Prostate gland (tissue), 2 donors: ENCODE measurements around the gene DMD.

Source experiments
- POLR2A ChIP-seq: fragments of 450-650 bp; IDR thresholded peaks from one replicate; pipeline ENCODE4 v1.6.1; 2016; ENCODE audit warnings: antibody characterized with exemption, mild to moderate bottlenecking
- TF ChIP-seq, protein P1 (sequence below), 4 experiments: fragments of 200-600 bp in 2 of 4; fragments of 450-650 bp in 2 of 4; sonication (generic) in 2 of 4; IDR thresholded peaks; 1 replicate in 3 of 4; 2 replicates in 1 of 4; pipeline ENCODE4 v1.5.1; 2016 to 2019; ENCODE audit warnings: antibody characterized with exemption in 4 of 4, mild to moderate bottlenecking in 2 of 4, moderate library complexity in 2 of 4

DNA sequence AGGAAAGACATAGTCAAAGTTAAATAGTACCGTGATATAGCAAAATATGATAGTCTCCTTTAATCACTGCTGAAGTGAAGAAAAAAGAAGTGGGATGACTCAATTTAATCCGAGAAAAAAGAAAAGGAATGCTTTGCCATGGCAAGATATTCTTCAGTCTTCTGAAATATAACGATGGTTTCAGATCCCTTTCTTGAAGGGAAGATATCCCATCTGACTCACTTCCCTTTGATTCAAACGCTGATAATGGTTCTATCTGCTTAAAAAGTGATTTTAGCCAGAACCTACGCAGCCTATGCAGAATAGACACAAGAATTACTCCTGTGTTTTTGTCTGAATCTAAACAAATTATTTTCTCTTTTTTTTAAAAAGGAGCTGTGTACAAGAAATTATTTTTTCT lies 2071.4 kb downstream of the DMD start:
- TF ChIP-seq, protein P1, sequence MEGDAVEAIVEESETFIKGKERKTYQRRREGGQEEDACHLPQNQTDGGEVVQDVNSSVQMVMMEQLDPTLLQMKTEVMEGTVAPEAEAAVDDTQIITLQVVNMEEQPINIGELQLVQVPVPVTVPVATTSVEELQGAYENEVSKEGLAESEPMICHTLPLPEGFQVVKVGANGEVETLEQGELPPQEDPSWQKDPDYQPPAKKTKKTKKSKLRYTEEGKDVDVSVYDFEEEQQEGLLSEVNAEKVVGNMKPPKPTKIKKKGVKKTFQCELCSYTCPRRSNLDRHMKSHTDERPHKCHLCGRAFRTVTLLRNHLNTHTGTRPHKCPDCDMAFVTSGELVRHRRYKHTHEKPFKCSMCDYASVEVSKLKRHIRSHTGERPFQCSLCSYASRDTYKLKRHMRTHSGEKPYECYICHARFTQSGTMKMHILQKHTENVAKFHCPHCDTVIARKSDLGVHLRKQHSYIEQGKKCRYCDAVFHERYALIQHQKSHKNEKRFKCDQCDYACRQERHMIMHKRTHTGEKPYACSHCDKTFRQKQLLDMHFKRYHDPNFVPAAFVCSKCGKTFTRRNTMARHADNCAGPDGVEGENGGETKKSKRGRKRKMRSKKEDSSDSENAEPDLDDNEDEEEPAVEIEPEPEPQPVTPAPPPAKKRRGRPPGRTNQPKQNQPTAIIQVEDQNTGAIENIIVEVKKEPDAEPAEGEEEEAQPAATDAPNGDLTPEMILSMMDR (IDR thresholded peaks at IDR 0.05) = no peak
- TF ChIP-seq POLR2A = no peak
